ENCODE results near the gene ATP5MC3.
"Not testable (repeated sequence)": the region's sequence is repeated elsewhere in the genome, so short reads cannot be mapped to it uniquely, and the experiment has no call there.

The ATP5MC3 gene

GRCh38 chr2:175181104-175181876 is at the start of gene ATP5MC3:
Gene ATP5MC3 (minus strand): TSS chr2:175181710. CDS start chr2:175181393, 317 bp downstream.
- Mint-ChIP-seq H3K27me3 (ENCODE audit: low read depth) (no peaks in the 10 kb centered on the region), H3K27ac (peak within 1 kb of the TSS; percentile 89), H3K9me3 (peaks cover 10% of the 10 kb centered on the region), H3K4me3 (peak within 1 kb of the TSS; percentile 85), H3K36me3 (ENCODE audit: low read depth) (peaks cover 41% of the 10 kb centered on the region), H3K4me1 (ENCODE audit: low read depth) (peaks cover 19% of the 10 kb centered on the region)
- DNase-seq (ENCODE audit: low spot score), result peak; percentile 93

GRCh38 chr2:175228601-175229000 is 47.1 kb upstream of the ATP5MC3 start:
- H3K27ac Mint-ChIP-seq; H3K27me3 Mint-ChIP-seq (ENCODE audit: low read depth); H3K4me3 Mint-ChIP-seq; DNase-seq (ENCODE audit: low spot score); H3K9me3 Mint-ChIP-seq; H3K36me3 Mint-ChIP-seq (ENCODE audit: low read depth): not testable (repeated sequence)
- peaks cover 11% of the 10 kb centered on the region for H3K4me1 Mint-ChIP-seq (ENCODE audit: low read depth)

GRCh38 chr2:175228179-175228578 is 46.7 kb upstream of the ATP5MC3 start:
- no peaks in the 10 kb centered on the region for H3K36me3 Mint-ChIP-seq (ENCODE audit: low read depth)
- no peak for DNase-seq (ENCODE audit: low spot score)
- H3K4me3 Mint-ChIP-seq, result no peak overlapping the region
- H3K9me3 Mint-ChIP-seq, result peaks cover 3% of the 10 kb centered on the region
- no peak overlapping the region for H3K27ac Mint-ChIP-seq
- peaks cover 11% of the 10 kb centered on the region for H3K4me1 Mint-ChIP-seq (ENCODE audit: low read depth)
- H3K27me3 Mint-ChIP-seq (ENCODE audit: low read depth), result peaks cover 5% of the 10 kb centered on the region

- Mint-ChIP-seq H3K9me3 (peaks cover 3% of the 10 kb centered on the region), H3K27me3 (ENCODE audit: low read depth) (peaks cover 7% of the 10 kb centered on the region), H3K4me3 (no peak overlapping the region), H3K36me3 (ENCODE audit: low read depth) (no peaks in the 10 kb centered on the region), H3K4me1 (ENCODE audit: low read depth) (peaks cover 11% of the 10 kb centered on the region), H3K27ac (peak overlapping the region; percentile 6)
- DNase-seq (ENCODE audit: low spot score), result peak; percentile 31
Measured at GRCh38 chr2:175227393-175227792, 45.9 kb upstream of the ATP5MC3 start.

DNA sequence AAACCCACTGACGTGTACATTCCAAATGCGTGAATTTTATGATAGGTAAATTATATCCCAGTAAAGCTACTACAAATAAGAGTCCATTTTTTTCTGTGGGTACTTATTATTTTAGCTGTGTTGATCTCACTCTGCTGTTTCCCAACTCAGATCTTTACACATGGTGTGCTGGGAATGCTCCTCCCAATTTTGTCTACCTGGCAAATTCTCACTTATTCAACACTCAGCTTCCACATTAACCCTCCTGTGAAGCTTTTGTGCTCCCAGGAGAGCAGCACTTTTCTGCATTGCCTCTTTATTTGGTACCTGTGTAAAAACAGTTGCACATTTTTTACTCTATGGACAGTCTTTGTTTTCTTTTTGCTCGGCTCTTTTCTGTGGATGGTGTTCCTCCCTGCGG is 38.6 kb upstream of the ATP5MC3 start:
- Mint-ChIP-seq H3K27ac (no peak overlapping the region), H3K36me3 (ENCODE audit: low read depth) (no peaks in the 10 kb centered on the region), H3K4me3 (no peak overlapping the region), H3K4me1 (ENCODE audit: low read depth) (no peaks in the 10 kb centered on the region), H3K9me3 (no peaks in the 10 kb centered on the region), H3K27me3 (ENCODE audit: low read depth) (peaks cover 15% of the 10 kb centered on the region)
- no peak for DNase-seq (ENCODE audit: low spot score)

GRCh38 chr2:175218551-175218950 is 37.0 kb upstream of the ATP5MC3 start:
- Mint-ChIP-seq H3K27me3 (ENCODE audit: low read depth) (peaks cover 21% of the 10 kb centered on the region), H3K27ac (no peak overlapping the region), H3K4me1 (ENCODE audit: low read depth) (no peaks in the 10 kb centered on the region), H3K4me3 (no peak overlapping the region), H3K36me3 (ENCODE audit: low read depth) (no peaks in the 10 kb centered on the region), H3K9me3 (no peaks in the 10 kb centered on the region)
- DNase-seq (ENCODE audit: low spot score), result no peak

DNA sequence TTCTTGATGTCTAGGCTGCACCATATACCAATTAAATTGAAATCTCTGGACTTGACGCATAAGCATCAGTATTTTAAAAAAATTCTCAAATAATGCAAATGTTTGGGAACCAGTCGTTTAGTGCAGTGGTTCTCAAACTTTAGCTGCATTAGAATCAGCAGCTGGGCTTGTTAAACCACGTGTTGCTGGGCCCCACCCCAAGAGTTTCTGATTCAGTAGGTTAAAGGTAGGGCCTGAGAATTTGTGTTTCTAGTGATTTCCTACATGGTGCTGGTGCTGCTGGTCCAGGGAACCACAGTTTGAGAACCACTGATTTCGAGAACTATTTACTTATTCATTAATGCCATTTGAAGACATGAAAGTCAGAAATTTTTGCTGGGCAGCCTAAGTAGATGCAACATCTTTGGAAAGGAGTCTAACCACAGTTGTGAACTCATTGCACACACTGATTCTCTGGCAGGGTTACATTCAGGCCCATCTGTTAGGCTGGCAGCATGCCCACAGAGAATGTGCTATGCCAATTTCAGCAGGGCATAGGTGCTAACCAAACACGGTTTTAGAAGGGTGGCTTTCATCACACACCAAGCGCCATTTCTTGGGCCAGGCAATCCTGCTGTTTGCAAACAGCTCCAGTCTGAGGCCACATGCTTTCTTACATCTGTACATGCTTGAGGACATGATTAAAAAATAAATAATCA is 26.4 kb upstream of the ATP5MC3 start:
- no peaks in the 10 kb centered on the region for H3K36me3 Mint-ChIP-seq (ENCODE audit: low read depth)
- H3K9me3 Mint-ChIP-seq, result no peaks in the 10 kb centered on the region
- H3K4me1 Mint-ChIP-seq (ENCODE audit: low read depth), result peaks cover 7% of the 10 kb centered on the region
- H3K4me3 Mint-ChIP-seq, result no peak overlapping the region
- DNase-seq (ENCODE audit: low spot score), result no peak
- H3K27me3 Mint-ChIP-seq (ENCODE audit: low read depth), result peaks cover 19% of the 10 kb centered on the region
- H3K27ac Mint-ChIP-seq, result no peak overlapping the region

- DNase-seq (ENCODE audit: low spot score), result no peak
- no peaks in the 10 kb centered on the region for H3K9me3 Mint-ChIP-seq
- H3K4me1 Mint-ChIP-seq (ENCODE audit: low read depth), result peaks cover 7% of the 10 kb centered on the region
- no peaks in the 10 kb centered on the region for H3K36me3 Mint-ChIP-seq (ENCODE audit: low read depth)
- peaks cover 18% of the 10 kb centered on the region for H3K27me3 Mint-ChIP-seq (ENCODE audit: low read depth)
- H3K4me3 Mint-ChIP-seq, result no peak overlapping the region
- H3K27ac Mint-ChIP-seq, result no peak overlapping the region
Measured at GRCh38 chr2:175206866-175207265, 25.4 kb upstream of the ATP5MC3 start.

- H3K36me3 Mint-ChIP-seq (ENCODE audit: low read depth), result no peaks in the 10 kb centered on the region
- peaks cover 15% of the 10 kb centered on the region for H3K27me3 Mint-ChIP-seq (ENCODE audit: low read depth)
- H3K9me3 Mint-ChIP-seq, result no peaks in the 10 kb centered on the region
- no peak for DNase-seq (ENCODE audit: low spot score)
- H3K4me3 Mint-ChIP-seq, result no peak overlapping the region
- peaks cover 7% of the 10 kb centered on the region for H3K4me1 Mint-ChIP-seq (ENCODE audit: low read depth)
- no peak overlapping the region for H3K27ac Mint-ChIP-seq
Measured at GRCh38 chr2:175205523-175205922, 24.0 kb upstream of the ATP5MC3 start.

- no peaks in the 10 kb centered on the region for H3K9me3 Mint-ChIP-seq
- no peak overlapping the region for H3K4me3 Mint-ChIP-seq
- peaks cover 7% of the 10 kb centered on the region for H3K4me1 Mint-ChIP-seq (ENCODE audit: low read depth)
- peaks cover 15% of the 10 kb centered on the region for H3K27me3 Mint-ChIP-seq (ENCODE audit: low read depth)
- no peak overlapping the region for H3K27ac Mint-ChIP-seq
- no peaks in the 10 kb centered on the region for H3K36me3 Mint-ChIP-seq (ENCODE audit: low read depth)
- peak; percentile 48 for DNase-seq (ENCODE audit: low spot score)
Measured at GRCh38 chr2:175203621-175204496, 22.3 kb upstream of the ATP5MC3 start.

GRCh38 chr2:175195012-175195411 is 13.5 kb upstream of the ATP5MC3 start:
- no peaks in the 10 kb centered on the region for H3K36me3 Mint-ChIP-seq (ENCODE audit: low read depth)
- DNase-seq (ENCODE audit: low spot score), result no peak
- peaks cover 35% of the 10 kb centered on the region for H3K27me3 Mint-ChIP-seq (ENCODE audit: low read depth)
- no peak overlapping the region for H3K4me3 Mint-ChIP-seq
- H3K9me3 Mint-ChIP-seq, result no peaks in the 10 kb centered on the region
- no peaks in the 10 kb centered on the region for H3K4me1 Mint-ChIP-seq (ENCODE audit: low read depth)
- no peak overlapping the region for H3K27ac Mint-ChIP-seq

DNA sequence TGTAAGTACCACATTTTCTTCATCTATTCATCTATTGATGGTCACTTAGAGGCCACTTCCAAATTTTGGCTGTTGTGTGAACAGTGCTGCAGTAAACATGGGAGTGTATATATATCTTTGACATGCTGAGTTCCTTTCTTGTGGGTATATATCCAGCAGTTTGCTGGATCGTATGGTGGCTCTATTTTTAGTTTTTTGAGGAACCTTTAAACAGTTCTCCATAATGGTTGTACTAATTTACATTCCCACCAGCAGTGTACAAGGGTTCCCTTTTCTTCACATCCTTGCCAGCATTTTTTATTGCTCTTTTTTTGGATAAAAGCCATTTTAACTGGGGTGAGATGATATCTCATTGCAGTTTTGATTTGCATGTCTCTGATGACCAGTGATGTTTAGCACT is 7.3 kb upstream of the ATP5MC3 start:
- Mint-ChIP-seq H3K4me3 (no peak overlapping the region), H3K4me1 (ENCODE audit: low read depth) (no peaks in the 10 kb centered on the region), H3K9me3 (no peaks in the 10 kb centered on the region), H3K27me3 (ENCODE audit: low read depth) (peaks cover 19% of the 10 kb centered on the region), H3K27ac (no peak overlapping the region), H3K36me3 (ENCODE audit: low read depth) (no peaks in the 10 kb centered on the region)
- no peak for DNase-seq (ENCODE audit: low spot score)

- H3K27ac Mint-ChIP-seq, result no peak overlapping the region
- H3K9me3 Mint-ChIP-seq, result peaks cover under 1% of the 10 kb centered on the region
- peaks cover 14% of the 10 kb centered on the region for H3K27me3 Mint-ChIP-seq (ENCODE audit: low read depth)
- H3K36me3 Mint-ChIP-seq (ENCODE audit: low read depth), result no peaks in the 10 kb centered on the region
- H3K4me1 Mint-ChIP-seq (ENCODE audit: low read depth), result no peaks in the 10 kb centered on the region
- H3K4me3 Mint-ChIP-seq, result no peak overlapping the region
- DNase-seq (ENCODE audit: low spot score), result peak; percentile 10
Measured at GRCh38 chr2:175187378-175187777, 5.9 kb upstream of the ATP5MC3 start.

DNA sequence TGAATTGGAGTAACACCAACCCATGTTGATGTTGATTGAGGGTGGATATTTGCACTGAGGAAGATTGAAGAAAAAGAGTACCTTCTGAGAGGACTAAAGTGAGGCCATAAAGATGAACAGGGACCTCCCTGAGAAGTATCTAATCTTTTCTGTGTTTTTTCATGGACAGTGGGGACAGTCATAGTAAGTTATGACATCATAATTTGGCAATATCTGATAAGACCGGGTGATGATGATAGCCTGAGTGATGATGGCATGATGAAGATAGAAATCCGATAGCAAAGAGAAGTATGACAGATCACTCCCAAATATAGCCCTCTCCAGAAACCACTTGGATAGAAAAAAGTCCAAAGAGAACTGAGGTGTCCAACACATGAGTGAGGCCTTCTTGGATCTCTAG is 2.2 kb upstream of the ATP5MC3 start:
- Mint-ChIP-seq H3K36me3 (ENCODE audit: low read depth) (peaks cover 19% of the 10 kb centered on the region), H3K4me3 (no peak overlapping the region), H3K27ac (no peak overlapping the region), H3K27me3 (ENCODE audit: low read depth) (no peaks in the 10 kb centered on the region), H3K9me3 (peaks cover 10% of the 10 kb centered on the region), H3K4me1 (ENCODE audit: low read depth) (peaks cover 15% of the 10 kb centered on the region)
- no peak for DNase-seq (ENCODE audit: low spot score)
